ENCODE measurements around the gene ST6GALNAC3.
"Not testable (repeated sequence)": the region's sequence is repeated elsewhere in the genome, so short reads cannot be mapped to it uniquely, and the experiment has no call there.

Gene ST6GALNAC3

GRCh38 chr1:76292418-76293184 is 218.1 kb downstream of the ST6GALNAC3 start:
- no peak for DNase-seq

DNA sequence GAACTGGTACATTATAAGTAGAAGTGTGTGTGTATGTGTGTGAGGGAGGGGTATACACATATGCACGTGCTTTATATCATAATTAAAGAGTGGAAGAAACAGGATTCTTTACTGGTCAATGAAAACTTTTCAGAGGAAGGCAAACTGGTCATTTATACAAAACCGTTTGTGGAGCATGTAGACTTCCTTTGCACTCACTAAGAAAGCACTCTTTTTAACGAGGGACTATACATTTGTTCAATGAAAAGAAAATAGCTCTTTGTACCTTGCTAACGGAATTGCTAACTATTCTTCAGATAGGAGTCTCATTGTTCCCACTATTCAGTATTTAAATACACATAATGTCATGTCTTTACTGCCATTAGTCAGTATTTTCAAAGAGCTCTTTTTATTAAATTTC is 219.3 kb downstream of the ST6GALNAC3 start:
- DNase-seq = no peak

- no peak for DNase-seq
Measured at GRCh38 chr1:76294482-76295194, 220.1 kb downstream of the ST6GALNAC3 start.

DNA sequence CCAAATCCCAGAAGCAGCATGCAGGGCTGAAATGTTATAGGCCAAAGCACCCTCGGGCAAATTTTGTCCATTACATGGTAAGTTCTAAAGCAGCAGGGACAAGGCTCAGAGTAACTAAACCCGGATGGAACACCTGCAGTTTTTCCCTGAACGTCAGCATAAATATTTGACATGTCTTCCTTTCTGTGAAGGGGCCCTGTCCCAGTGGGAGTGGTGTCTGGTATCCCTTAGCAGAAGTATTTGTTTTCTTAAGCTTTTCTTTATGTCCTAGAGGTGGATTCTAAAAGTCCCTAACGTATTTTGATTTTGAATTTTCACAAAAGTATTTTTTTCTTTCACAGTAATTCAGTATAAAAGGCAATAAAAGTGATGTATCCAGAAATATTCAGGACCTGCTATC is 223.9 kb downstream of the ST6GALNAC3 start:
- DNase-seq = no peak

GRCh38 chr1:76299036-76299435 is 224.5 kb downstream of the ST6GALNAC3 start:
- DNase-seq = no peak

GRCh38 chr1:76300556-76300955 is 226.0 kb downstream of the ST6GALNAC3 start:
- no peak for DNase-seq

DNA sequence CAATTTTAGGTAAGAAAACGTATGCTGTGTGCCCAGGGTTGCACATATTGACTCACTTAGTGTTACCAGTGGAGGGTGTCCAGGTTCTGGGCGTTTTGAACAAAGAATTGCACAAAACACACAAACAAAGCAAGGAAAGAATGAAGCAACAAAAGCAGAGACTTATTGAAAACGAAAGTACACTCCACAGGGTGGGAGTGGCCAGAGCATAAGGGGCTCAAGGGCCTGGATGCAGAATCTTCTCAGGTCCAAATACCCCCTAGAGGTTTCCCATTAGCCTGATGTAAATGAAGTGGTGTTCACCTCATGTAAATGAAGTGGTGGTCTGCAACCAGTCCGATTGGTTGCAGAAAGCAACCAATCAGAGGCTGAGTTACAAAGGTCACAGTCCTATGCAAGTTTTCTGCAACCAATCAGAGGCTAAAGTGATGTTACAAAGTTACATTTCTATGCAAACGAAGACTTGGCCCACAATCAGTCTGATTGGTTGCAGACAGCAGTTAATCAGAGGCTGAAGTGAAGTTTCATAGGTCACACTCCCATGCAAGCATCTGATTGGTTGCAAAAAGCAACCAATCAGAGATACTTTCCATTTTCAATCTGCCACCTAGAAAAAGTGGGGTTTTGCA is 228.3 kb downstream of the ST6GALNAC3 start:
- no peak for DNase-seq

GRCh38 chr1:76303340-76303717 is 228.8 kb downstream of the ST6GALNAC3 start:
- DNase-seq = no peak

DNA sequence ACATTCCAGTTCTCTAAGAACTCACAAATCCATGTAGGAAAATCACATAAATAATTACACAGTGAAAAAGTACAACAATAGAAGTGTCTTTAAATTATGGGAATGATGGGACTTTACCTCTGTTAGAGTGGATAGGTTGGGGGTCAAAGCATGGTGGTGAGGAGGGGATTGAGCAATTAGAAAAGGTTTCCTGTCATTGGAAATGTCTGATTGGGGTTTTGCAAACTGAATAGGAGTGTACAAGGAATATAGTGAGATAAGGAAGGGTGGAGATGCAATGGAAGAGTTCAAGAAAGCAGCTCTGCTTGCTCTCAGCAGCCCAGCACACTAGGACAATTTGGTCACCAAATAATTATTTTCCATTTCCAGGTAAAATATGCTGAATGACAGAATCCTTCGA is 238.8 kb downstream of the ST6GALNAC3 start:
- DNase-seq = no peak

DNA sequence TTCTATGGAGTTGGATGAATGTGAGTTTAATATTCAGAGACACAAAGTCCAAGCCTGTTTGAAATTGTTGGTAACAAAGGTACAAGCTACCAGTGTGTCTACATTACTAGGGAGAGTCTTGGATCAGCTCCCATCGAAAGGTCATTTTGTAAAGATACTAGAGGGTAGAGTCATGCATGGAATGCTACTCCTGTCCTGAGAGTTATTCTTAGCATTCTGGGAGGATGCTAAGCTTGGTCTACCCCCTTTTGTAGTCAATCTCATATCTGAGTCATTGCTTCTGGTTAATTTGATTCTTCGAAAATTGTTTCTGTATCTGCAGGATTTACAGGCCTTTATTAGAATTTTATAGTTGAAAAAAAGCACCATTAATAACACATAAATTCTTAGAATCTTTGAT is 240.2 kb downstream of the ST6GALNAC3 start:
- DNase-seq = no peak

DNA sequence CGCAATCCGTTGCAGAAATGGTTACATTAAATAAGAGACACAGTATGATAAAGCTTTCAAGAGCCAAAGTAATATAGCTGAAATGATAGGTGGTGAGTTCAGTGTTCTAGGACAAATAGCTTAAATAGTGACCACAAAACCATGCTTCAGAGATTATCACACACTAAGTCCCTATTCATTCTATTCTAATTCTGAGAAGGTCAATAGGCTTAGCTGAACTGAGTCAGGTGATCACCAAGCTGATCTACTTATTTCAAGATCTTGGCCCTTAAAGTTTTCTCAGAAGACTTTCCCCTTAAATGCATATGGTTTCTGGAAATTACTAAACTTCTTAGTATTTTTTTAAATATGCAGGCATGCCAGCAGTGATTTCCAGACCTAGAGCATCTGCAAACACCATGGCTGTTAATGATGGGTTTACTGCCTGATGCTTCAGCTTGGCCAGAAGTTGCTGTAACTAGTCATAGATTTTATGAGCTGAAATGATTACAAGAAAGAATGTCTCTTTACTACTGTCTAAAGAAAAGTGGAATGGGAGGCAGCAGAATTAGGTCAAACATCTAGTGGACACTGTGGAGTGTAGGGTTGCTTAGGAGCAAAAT is 242.9 kb downstream of the ST6GALNAC3 start:
- DNase-seq = no peak

- DNase-seq = no peak
Measured at GRCh38 chr1:76330991-76331603, 256.6 kb downstream of the ST6GALNAC3 start.

DNA sequence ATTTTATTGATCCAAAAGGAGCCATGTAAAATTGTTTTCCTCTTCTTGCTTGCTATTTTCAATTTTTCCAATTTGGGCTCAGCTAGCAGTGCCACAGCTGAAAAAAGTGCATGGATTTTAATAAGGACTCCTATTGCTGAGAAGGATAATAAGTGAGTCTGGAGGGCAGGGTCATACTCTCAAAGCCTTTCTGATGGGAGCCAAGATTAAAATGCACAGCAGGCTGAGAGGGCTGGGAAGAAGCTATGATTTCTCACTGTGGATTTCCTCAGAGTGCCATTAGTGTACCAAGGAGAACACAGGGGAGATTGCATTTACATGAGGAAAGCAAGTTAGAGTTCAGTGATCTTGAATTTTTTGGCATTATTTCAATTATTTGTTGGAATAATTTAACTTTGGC is 261.3 kb downstream of the ST6GALNAC3 start:
- DNase-seq = no peak

DNA sequence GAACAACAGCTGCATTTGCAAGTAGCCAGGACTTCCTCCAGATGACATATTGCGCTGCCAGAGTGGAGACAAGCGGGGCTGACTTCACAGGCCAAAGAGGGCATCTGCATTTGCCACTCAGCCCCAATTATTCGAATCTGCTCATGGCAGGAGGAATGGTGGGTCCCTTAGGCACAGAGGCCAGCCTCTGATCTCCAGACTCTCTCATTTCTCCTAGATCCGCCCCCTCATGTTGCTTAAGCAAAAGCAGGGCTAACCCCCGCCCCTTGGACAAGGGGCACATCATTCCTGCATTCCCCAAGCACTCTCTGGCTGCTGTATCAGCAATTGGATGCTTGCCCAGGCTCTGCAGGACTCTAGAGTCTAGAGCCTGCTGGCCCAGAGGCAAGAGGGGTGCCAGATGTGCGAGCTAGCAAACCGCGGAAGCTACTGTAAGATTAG is 262.4 kb downstream of the ST6GALNAC3 start:
- DNase-seq = no peak

DNA sequence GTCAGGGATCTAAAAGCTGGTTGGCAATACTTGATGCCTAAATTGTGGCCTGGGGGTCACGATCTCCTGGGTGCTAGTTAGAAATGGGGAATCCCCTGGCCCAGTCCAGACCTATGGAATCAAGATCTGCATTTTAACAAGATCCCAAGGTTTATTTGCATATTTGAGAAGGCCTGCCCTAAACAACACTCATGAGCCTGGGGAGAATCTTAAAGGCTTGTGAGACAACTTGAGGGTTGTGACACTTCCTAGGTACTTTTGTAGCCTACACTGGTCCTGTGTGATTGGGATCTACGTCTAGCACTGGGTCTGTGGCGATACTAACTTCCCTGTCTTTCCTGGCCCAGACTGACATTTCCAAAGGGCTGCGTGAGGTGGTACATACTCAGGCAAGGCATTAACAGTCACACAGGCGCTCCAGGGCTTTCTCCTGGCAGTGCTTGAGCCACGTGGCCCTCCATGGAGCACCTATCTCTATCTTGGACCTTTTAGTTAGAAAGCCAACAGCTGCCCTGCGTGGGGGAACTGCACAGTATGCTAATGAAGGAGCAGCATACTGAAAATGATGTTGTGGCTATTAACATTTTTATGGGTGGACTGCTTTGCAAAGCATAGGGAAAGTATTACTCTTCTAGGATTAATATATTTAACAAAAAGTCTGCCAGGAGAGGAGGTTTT is 263.1 kb downstream of the ST6GALNAC3 start:
- no peak for DNase-seq

GRCh38 chr1:76340056-76340455 is 265.5 kb downstream of the ST6GALNAC3 start:
- no peak for DNase-seq

DNA sequence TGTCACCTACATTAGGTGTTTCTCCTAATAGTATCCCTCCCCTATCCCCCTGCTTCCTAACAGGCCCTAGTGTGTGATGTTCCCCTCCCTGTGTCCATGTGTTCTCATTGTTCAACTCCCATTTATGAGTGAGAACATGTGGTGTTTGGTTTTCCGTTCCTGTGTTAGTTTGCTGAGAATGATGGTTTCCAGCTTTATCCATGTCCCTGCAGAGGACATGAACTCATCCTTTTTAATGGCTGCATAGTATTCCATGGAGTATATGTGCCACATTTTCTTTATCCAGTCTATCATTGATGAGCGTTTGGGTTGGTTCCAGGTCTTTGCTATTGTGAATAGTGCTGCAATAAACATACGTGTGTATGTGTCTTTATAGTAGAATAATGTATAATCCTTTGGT is 267.3 kb downstream of the ST6GALNAC3 start:
- DNase-seq = not testable (repeated sequence)

DNA sequence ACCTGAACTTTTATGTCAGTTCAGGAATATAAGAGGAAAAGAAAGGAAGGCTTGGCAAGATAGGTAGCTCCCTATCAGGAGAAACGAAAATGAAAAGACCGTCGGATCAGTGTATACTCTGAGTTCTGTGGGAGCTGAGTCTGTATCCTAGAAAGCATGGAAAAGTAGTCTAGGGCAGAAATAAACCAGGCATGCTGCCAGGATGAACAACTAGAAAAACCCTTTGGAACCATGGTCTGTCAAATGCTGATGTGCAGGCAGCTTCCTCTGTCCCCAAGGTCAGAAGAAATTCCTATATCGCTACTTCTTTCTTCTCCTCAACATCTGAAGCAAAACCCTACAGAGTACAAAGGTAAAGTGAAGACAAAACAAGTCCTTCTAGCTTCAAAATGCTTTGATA is 268.8 kb downstream of the ST6GALNAC3 start:
- no peak for DNase-seq

- DNase-seq = no peak
Measured at GRCh38 chr1:76351655-76352054, 277.1 kb downstream of the ST6GALNAC3 start.

DNA sequence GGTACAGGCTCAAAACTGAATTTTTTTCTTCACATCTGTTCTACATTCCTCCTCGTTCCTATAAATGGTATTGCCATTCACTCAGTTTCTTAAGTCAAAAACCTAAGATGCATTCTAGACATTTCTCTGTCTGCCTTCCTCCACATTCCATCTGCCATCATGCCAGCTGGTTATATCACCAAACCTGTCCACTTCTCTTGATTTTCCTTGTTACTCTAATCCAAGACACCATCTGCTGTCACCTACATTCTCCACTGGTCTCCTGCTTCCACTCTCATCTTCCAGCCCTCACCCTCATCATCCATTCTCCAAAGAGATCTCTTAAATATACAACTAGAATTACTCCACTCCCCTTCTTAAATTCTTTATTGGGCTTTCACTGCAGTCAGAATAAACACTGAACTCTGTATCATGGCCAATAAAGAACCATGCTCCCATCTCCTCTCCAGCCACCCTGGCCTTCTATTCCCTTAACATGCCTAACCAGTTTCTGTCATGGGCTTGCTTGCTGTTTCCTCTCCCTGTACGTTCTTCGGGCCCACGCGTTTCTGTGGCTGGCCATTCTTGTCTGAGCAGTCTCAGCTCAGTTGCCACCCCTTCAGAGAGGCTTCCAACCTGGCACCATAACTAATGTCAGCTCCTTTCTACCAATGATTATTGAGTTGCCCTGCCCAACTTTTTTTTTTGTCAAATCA is 278.3 kb downstream of the ST6GALNAC3 start:
- no peak for DNase-seq

DNA sequence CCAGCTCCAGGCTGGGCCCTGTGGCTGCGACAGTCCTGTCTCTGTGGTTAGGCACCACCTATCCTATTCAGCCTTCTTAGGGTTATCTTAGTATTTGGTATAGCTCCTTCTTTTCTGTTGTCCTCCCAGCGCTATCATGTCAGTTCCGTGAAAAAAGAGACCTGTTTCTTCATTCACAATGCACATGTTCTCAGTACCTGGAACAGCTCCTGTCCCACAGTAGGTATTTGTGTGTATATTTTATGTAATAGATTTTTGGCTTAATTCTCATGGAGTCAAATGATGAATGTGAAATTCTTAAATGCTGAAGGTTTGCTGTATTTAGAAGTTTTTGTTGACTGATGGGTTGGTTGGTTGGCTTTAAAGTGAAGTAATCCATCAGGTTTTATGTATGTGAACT is 279.7 kb downstream of the ST6GALNAC3 start:
- no peak for DNase-seq

- DNase-seq = no peak
Measured at GRCh38 chr1:76366726-76367125, 292.2 kb downstream of the ST6GALNAC3 start.
